ENCODE data around the gene PRKACA.

- TF ChIP-seq CTCF (IDR thresholded peaks at IDR 0.05; ENCODE audit: low read length) (peak; percentile 61), EZH2phosphoT487 (IDR thresholded peaks at IDR 0.05; ENCODE audit: low read length) (no peak)
Observed at GRCh38 chr19:14114854-14115253, 2.7 kb downstream of the PRKACA start.
